AG09309 (cell line): ENCODE measurements around the gene EPB41L3.

ENCODE experiments used
- DNase-seq: peaks from one replicate; pipeline ENCODE4 v3.0.0-alpha.2; 2010; ENCODE audit warnings: low read depth
- H3K4me3 ChIP-seq: 2 replicates; pipeline ENCODE4 v1.5.1; 2011; ENCODE audit warnings: mild to moderate bottlenecking, low read depth, low read length, moderate library complexity; ENCODE audit not compliant: control insufficient read depth
- TF ChIP-seq, protein P1 (sequence below): IDR thresholded peaks from 2 replicates; pipeline ENCODE4 v1.5.1; 2011; ENCODE audit warnings: mild to moderate bottlenecking, low read depth, low read length, inconsistent platforms; ENCODE audit not compliant: insufficient read depth, control insufficient read depth; ENCODE audit errors: missing control alignments

The EPB41L3 gene

DNA sequence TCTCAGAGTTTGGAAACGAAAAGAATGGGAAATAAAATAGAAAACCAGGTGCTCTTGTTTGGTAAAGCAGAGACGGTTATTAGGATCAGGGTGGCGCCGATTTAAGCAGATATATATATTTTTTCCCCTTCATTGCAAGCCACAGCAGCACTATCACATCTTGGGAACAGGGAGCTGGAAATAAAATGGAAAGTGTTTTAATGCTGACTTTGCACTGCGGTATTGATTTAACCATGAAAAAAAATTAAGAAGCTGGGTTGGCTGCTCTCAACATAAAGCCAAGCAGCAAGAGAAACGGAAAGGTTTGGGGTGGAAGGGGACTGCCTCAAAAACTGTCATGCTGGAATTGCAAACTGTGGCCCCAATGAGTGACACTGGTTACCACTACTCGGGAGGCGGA lies 145.5 kb downstream of the EPB41L3 start:
- DNase-seq = no peak
- TF ChIP-seq, protein P1, sequence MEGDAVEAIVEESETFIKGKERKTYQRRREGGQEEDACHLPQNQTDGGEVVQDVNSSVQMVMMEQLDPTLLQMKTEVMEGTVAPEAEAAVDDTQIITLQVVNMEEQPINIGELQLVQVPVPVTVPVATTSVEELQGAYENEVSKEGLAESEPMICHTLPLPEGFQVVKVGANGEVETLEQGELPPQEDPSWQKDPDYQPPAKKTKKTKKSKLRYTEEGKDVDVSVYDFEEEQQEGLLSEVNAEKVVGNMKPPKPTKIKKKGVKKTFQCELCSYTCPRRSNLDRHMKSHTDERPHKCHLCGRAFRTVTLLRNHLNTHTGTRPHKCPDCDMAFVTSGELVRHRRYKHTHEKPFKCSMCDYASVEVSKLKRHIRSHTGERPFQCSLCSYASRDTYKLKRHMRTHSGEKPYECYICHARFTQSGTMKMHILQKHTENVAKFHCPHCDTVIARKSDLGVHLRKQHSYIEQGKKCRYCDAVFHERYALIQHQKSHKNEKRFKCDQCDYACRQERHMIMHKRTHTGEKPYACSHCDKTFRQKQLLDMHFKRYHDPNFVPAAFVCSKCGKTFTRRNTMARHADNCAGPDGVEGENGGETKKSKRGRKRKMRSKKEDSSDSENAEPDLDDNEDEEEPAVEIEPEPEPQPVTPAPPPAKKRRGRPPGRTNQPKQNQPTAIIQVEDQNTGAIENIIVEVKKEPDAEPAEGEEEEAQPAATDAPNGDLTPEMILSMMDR = no peak

DNA sequence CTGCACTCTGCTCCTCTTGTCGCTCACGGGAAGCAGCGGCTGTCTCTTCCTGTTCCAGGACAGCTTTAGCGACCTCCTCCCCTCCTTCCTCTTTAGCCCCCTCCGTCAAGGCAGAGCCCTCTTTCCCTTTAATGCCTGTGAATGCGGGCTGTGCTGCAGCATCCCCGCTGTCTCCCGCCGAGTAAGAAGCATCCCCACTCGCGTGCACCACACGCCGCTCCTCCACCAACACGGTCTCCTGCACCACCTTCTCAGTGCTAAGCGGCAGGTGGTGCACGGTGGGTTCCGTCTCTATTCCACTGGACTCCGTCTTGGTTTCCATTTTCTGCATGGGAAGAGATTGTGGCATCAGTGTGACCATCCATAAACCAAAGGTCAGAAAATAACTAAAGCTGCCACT lies 146.7 kb downstream of the EPB41L3 start:
- H3K4me3 ChIP-seq = no peak overlapping the region
- DNase-seq = no peak
- TF ChIP-seq, protein P1 = no peak

More for the DNA sequence above, 145.5 kb downstream of the EPB41L3 start:
- no peak overlapping the region for H3K4me3 ChIP-seq

DNA sequence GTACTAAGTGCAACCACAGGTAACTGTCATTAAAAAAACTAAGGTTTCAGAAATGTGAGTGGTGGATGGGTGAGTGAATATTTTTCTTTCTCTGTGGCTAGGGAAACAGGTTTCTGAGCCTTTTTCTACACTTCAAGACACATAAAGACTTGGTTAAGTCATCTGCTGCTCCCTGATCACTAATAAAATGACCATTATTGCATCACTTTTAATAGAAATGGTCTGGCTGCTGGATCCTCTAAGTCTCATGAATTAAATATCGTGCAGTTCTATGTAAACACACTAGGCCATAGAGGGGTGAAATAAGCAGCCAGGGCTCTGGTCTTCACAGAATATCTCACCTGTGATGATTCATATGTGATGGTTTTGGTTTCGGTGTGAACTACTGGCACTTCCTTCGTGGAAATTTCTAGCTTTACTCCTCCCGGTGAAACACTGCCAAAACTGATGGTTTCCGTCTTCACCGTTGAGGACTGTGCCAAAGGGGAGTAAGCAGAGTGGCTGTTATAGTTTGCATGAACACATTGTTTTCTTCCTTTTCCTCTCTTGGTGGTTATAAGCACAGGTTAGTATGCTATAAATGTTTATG lies 147.8 kb downstream of the EPB41L3 start:
- DNase-seq = no peak
- H3K4me3 ChIP-seq = no peak overlapping the region
- TF ChIP-seq, protein P1 = no peak

DNA sequence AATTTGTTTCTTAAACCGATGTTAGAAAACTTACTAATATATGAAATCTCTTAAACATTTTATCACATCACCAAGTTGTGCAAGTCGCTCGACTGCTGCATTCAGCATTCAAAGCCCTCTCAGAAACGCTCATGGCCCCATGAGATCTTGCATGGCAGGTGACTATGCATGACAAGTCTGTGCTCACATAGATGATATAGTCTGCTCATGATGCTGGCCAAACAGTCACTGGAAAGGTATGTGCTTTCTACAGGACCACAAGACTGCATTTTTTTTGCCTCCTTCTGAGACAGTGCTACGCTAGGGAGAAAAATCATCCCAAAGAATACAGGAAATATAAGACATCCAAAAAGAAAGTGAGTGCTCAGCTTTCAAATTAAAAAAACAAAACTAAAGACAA lies 150.0 kb downstream of the EPB41L3 start:
- H3K4me3 ChIP-seq = no peak overlapping the region
- TF ChIP-seq, protein P1 = no peak
- no peak for DNase-seq

DNA sequence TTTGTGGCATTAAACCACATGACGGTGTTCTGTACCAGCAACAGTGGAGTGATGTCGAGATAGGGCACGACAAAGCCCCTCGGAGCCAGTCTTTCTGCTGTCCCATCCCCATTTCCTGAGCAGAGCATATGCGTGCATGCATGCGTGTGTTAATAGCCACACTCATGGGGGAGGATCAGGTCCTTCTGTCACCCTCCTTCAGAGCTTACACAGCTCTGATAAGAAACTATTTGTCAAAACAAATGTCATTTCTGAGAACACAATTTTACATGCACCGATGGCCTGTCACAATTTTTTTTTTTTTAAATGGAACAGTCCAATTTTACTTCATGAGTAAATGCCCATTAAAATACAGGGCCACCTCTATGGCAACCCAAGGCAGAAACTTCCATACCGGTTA lies 152.4 kb downstream of the EPB41L3 start:
- TF ChIP-seq, protein P1 = no peak
- DNase-seq = no peak

DNA sequence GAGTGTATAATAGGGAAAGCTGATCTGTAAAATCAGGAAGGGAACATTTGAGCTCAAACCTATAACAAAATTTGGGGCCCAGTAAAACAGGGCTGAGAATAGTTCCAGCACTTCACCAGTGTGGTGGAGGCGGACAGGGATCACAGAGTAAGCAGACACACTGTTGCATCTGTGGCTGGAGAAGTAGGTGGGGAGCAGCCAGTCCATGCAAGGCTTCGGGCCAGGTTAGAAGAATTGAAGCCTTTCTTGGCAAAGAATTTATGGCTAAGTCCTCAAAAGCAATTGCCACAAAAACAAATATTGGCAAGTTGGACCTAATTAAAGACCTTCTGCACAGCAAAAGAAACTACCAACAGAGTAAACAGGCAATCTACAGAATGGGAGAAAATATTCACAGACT lies 154.4 kb downstream of the EPB41L3 start:
- no peak overlapping the region for H3K4me3 ChIP-seq
- TF ChIP-seq, protein P1 = no peak
- no peak for DNase-seq

More for the DNA sequence above, 152.4 kb downstream of the EPB41L3 start:
- H3K4me3 ChIP-seq = no peak overlapping the region

DNA sequence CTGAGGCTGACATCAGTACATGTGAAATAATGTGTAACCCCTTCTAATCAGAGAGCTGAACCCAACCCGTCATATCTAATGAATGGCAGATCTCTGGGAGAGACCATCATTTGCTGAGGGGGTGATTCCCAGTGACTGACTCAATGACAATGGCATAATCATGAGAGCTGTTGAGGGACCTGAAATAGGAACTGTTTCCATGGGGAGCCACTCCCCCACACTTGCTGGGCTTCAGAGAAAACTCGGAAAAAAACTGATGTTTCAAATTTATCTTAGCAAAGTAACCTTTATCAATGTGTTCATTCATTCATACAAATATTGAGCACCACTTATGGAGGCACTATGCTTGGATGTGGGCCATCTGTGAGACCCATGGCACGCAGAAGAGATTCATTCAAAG lies 154.9 kb downstream of the EPB41L3 start:
- TF ChIP-seq, protein P1 = no peak
- no peak overlapping the region for H3K4me3 ChIP-seq
- no peak for DNase-seq
